Lower lobe of right lung (tissue), 2 donors: ENCODE measurements around the gene SLC25A15. TPM values are rescaled to one million over a fixed set of nuclear protein-coding genes. Genes with fewer than 3 reads are reported as not detected.

Source experiments
- ATAC-seq, 2 donors: fragments of 200-7000 bp; cut with Tn5 transposase; one replicate each; pipeline ENCODE4 v1.9.1; 2020 to 2022; ENCODE audit warnings: mild to moderate bottlenecking in 2 of 2, moderate library complexity in 2 of 2
- DNase-seq: peaks from one replicate; pipeline ENCODE4 v3.0.0-alpha.2; 2020
- H3K27ac ChIP-seq: fragments of 200-600 bp; one replicate; pipeline ENCODE4 v1.8.0; 2022
- H3K27me3 ChIP-seq: fragments of 200-600 bp; one replicate; pipeline ENCODE4 v1.8.0; 2022; ENCODE audit warnings: low read depth
- H3K36me3 ChIP-seq: fragments of 200-600 bp; one replicate; pipeline ENCODE4 v1.8.0; 2022; ENCODE audit warnings: mild to moderate bottlenecking
- H3K4me1 ChIP-seq: fragments of 200-600 bp; one replicate; pipeline ENCODE4 v1.8.0; 2022
- H3K4me3 ChIP-seq: fragments of 200-600 bp; one replicate; pipeline ENCODE4 v1.8.0; 2022; ENCODE audit warnings: mild to moderate bottlenecking
- H3K9me3 ChIP-seq: fragments of 200-600 bp; one replicate; pipeline ENCODE4 v1.8.0; 2022
- CTCF ChIP-seq: fragments of 200-600 bp; IDR thresholded peaks from one replicate; pipeline ENCODE4 v1.8.0; 2022; ENCODE audit warnings: antibody characterized with exemption, mild to moderate bottlenecking
- intact Hi-C: fragments of 100-400 bp; cut with DNase I; formaldehyde crosslinking; loops from one replicate; pipeline ENCODE4 v1.11.0; 2022
- total RNA-seq: library from RNA; stranded (reverse); fragmentation: NEBNext Ultra II Directional; extraction: Animal tissue kit (Norgen Biotek cat#: 25700); gene quantifications from one replicate; pipeline ENCODE4 v1.2.1, GENCODE V29; 2021
- donor health status: DM: no; HTN: yes; CAD: no; lungs with severe emphysema.

The SLC25A15 gene
- total RNA-seq, 1 donor from 2014 or later, result 3.3 TPM

- Histone ChIP-seq H3K4me1 (peaks cover 16% of the 10 kb centered on the region), H3K36me3 (peaks cover 13% of the 10 kb centered on the region), H3K27ac (peak within 1 kb of the TSS; percentile 83), H3K4me3 (peak within 1 kb of the TSS; percentile 88), H3K9me3 (no peaks in the 10 kb centered on the region), H3K27me3 (no peaks in the 10 kb centered on the region)
- peak; percentile 100 for ATAC-seq
- no peak for TF ChIP-seq CTCF
- intact Hi-C loops, result no loop called here
- peak; percentile 97 for DNase-seq
Observed at GRCh38 chr13:40770934-40771618, 18.3 kb upstream of the SLC25A15 start, which contains the start of gene MRPS31. Gene MRPS31 (minus strand): TSS chr13:40771190. CDS start chr13:40771136, 54 bp downstream.

GRCh38 chr13:40772765-40773473 is 16.5 kb upstream of the SLC25A15 start:
- DNase-seq (no peak), ATAC-seq (no peak)
- Histone ChIP-seq H3K27me3 (no peaks in the 10 kb centered on the region), H3K4me1 (peaks cover 30% of the 10 kb centered on the region), H3K9me3 (no peaks in the 10 kb centered on the region), H3K4me3 (no peak overlapping the region), H3K27ac (no peak overlapping the region), H3K36me3 (no peaks in the 10 kb centered on the region)
- intact Hi-C loops, result no loop called here
- TF ChIP-seq CTCF, result no peak

GRCh38 chr13:40774672-40775071 is 14.7 kb upstream of the SLC25A15 start:
- TF ChIP-seq CTCF, result no peak
- Histone ChIP-seq H3K4me3 (no peak overlapping the region), H3K27me3 (no peaks in the 10 kb centered on the region), H3K4me1 (peaks cover 21% of the 10 kb centered on the region), H3K9me3 (no peaks in the 10 kb centered on the region), H3K36me3 (no peaks in the 10 kb centered on the region), H3K27ac (no peak overlapping the region)
- intact Hi-C loops, result no loop called here
- no peak for DNase-seq
- no peak for ATAC-seq

GRCh38 chr13:40776232-40776631 is 13.2 kb upstream of the SLC25A15 start:
- H3K27me3 ChIP-seq, result no peaks in the 10 kb centered on the region
- no peak for DNase-seq
- no peak for TF ChIP-seq CTCF
- no peak for ATAC-seq
- H3K9me3 ChIP-seq, result no peaks in the 10 kb centered on the region
- no peak overlapping the region for H3K4me3 ChIP-seq
- intact Hi-C loops, result no loop called here
- peaks cover 14% of the 10 kb centered on the region for H3K4me1 ChIP-seq
- H3K36me3 ChIP-seq, result no peaks in the 10 kb centered on the region
- peak overlapping the region; percentile 56 for H3K27ac ChIP-seq

GRCh38 chr13:40776681-40777165 is 12.7 kb upstream of the SLC25A15 start:
- Histone ChIP-seq H3K27me3 (no peaks in the 10 kb centered on the region), H3K27ac (peak overlapping the region; percentile 56), H3K36me3 (no peaks in the 10 kb centered on the region), H3K9me3 (no peaks in the 10 kb centered on the region), H3K4me1 (peaks cover 14% of the 10 kb centered on the region), H3K4me3 (no peak overlapping the region)
- ATAC-seq, result peak; percentile 67 to 80
- intact Hi-C loops, result no loop called here
- DNase-seq, result no peak
- no peak for TF ChIP-seq CTCF
